Brain microvascular endothelial cell (primary cell): ENCODE results near the gene UTP25.

Experiments used
- DNase-seq: peaks from one replicate; pipeline ENCODE4 v3.0.0-alpha.2; 2020
- H3K27ac ChIP-seq: fragments of 250-450 bp; sonication (Bioruptor Pico); 2 replicates; pipeline ENCODE4 v1.5.1; 2020; ENCODE audit warnings: mild to moderate bottlenecking, moderate library complexity
- H3K27me3 ChIP-seq: fragments of 250-450 bp; sonication (Bioruptor Pico); replicated peaks from 2 replicates; pipeline ENCODE4 v1.5.1; 2020; ENCODE audit warnings: mild to moderate bottlenecking
- H3K36me3 ChIP-seq: fragments of 250-450 bp; sonication (Bioruptor Pico); replicated peaks from 2 replicates; pipeline ENCODE4 v1.5.1; 2020; ENCODE audit warnings: mild to moderate bottlenecking
- H3K4me3 ChIP-seq: 2 replicates; pipeline ENCODE4 v1.5.1; 2011; ENCODE audit warnings: low read depth, mild to moderate bottlenecking, control low read depth, low read length, moderate library complexity
- in situ Hi-C: cut with HindIII; loops from 2 replicates; pipeline ENCODE4 v1.10.0; 2017; ENCODE audit warnings: low sequenced_read_pairs, low pct_ligation_motif_present
- TF ChIP-seq, protein P1 (sequence below): IDR thresholded peaks from 2 replicates; pipeline ENCODE4 v1.5.1; 2011; ENCODE audit warnings: low read depth, mild to moderate bottlenecking, moderate library complexity, low read length, control low read depth, inconsistent platforms; ENCODE audit errors: missing control alignments

The UTP25 gene

DNA sequence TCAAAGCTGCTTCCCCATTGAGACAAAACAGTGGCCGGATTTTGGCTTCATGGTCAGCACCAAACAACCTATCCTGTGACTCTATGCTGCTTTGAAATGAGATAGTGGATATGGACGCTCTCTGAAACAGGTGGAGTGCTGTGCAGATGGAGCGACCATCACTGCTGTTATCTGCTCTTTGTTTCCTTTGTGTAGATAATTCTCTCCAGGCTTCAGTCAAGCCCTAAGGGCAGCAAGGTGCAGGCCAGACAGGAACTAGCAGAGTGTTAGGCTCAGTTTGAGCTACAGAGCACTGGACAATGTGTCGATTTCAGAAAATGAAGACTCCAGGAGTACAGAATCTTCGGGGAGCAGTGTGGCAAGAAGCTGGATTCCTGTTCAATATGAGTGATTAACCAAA lies 17.0 kb upstream of the UTP25 start:
- H3K27me3 ChIP-seq, result no peaks in the 10 kb centered on the region

DNA sequence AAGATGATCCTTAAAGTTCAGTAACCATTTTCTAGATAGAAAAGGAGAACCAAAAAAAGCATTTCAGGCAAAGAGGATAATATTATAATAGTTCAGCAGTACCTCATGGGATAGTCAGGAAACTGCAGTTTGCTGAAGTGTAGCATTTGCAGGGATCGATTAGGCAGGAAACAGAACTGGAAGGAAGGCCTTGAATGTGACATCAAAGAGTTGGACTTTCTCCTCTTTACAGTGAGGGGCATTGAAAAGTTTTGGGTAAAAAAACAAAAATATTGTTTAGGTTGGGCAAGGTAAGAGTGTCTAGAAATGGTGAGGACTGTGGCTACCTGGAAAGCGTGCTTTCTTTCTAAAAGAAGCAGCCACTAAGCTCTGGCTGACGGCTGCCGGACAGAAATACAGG lies 13.9 kb upstream of the UTP25 start:
- DNase-seq, result no peak
- in situ Hi-C loops, result no loop called here
- TF ChIP-seq, protein P1, sequence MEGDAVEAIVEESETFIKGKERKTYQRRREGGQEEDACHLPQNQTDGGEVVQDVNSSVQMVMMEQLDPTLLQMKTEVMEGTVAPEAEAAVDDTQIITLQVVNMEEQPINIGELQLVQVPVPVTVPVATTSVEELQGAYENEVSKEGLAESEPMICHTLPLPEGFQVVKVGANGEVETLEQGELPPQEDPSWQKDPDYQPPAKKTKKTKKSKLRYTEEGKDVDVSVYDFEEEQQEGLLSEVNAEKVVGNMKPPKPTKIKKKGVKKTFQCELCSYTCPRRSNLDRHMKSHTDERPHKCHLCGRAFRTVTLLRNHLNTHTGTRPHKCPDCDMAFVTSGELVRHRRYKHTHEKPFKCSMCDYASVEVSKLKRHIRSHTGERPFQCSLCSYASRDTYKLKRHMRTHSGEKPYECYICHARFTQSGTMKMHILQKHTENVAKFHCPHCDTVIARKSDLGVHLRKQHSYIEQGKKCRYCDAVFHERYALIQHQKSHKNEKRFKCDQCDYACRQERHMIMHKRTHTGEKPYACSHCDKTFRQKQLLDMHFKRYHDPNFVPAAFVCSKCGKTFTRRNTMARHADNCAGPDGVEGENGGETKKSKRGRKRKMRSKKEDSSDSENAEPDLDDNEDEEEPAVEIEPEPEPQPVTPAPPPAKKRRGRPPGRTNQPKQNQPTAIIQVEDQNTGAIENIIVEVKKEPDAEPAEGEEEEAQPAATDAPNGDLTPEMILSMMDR, result no peak
- H3K4me3 ChIP-seq, result no peak overlapping the region
- H3K27me3 ChIP-seq, result no peaks in the 10 kb centered on the region
- no peaks in the 10 kb centered on the region for H3K36me3 ChIP-seq
- H3K27ac ChIP-seq, result no peak overlapping the region

More for the DNA sequence above, 17.0 kb upstream of the UTP25 start:
- no peak overlapping the region for H3K27ac ChIP-seq
- DNase-seq, result no peak
- no peaks in the 10 kb centered on the region for H3K36me3 ChIP-seq
- no peak overlapping the region for H3K4me3 ChIP-seq
- TF ChIP-seq, protein P1, result no peak
- in situ Hi-C loops, result no loop called here

DNA sequence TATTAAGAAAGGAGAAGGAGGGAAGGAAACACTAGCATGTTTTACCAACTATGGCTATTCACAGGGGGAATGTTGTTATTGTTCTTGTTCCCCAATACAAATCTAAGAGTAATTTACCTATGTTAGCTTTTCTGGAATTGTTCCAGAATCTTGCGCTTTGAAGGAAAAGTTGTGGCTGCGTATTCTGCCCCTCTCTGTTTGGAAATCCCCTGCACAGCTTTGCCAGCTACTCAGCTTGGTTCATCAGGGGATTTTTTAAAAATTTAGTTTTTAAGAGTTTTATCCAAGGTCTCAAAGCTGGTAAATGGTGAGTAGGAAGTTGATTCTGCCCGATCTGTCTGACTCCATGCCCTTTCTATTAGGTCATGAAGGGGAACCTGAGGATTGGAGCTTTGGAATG lies 12.3 kb upstream of the UTP25 start:
- Histone ChIP-seq H3K27me3 (no peaks in the 10 kb centered on the region), H3K27ac (no peak overlapping the region), H3K36me3 (no peaks in the 10 kb centered on the region), H3K4me3 (no peak overlapping the region)
- DNase-seq, result no peak
- in situ Hi-C loops, result no loop called here
- TF ChIP-seq, protein P1, result no peak

DNA sequence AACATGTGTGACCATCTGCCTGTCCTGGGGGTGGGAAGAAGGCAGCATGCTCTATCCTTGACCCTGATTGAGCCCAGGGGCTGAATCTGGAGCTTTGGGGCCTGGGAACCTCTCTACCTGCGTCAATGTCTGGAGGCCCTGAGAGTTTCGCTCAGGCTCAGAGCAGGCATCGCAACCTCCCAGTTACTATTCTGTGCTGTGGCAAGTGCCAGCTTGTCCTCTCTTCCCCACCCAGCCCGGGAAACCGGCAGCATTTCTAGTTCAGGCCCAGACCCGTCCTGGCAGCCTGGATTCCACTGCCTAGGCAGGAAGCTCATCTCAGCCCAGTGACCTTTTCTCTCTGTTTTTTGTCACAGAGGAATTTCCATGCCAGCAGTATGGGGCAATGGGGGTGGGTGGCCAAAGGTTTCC lies 11.8 kb upstream of the UTP25 start:
- no peak for DNase-seq

DNA sequence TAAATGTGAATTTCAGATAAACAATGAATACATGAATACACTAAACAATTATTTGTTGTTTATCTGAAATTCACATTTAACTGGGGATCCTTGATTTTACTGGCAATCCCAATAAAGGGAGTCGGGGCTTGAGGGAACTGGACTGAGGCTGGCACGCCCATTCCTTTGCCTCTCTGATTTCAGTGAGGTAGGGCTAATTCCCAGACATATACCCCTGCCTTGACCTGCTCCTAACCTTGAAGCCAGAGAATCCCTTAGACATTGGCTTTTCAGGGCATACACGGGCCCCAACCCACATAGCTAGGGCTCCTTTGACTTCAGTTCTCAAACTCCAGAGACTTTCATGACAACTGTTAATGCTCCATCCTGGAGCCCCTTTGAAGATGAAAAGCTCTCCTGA lies 10.8 kb upstream of the UTP25 start:
- H3K27me3 ChIP-seq, result no peaks in the 10 kb centered on the region
- no peak overlapping the region for H3K4me3 ChIP-seq
- no peak for DNase-seq
- TF ChIP-seq, protein P1, result no peak
- in situ Hi-C loops, result no loop called here
- H3K36me3 ChIP-seq, result no peaks in the 10 kb centered on the region
- no peak overlapping the region for H3K27ac ChIP-seq

More for the DNA sequence above, 11.8 kb upstream of the UTP25 start:
- Histone ChIP-seq H3K27ac (no peak overlapping the region), H3K4me3 (no peak overlapping the region), H3K36me3 (no peaks in the 10 kb centered on the region), H3K27me3 (no peaks in the 10 kb centered on the region)
- TF ChIP-seq, protein P1, result no peak
- in situ Hi-C loops, result no loop called here

DNA sequence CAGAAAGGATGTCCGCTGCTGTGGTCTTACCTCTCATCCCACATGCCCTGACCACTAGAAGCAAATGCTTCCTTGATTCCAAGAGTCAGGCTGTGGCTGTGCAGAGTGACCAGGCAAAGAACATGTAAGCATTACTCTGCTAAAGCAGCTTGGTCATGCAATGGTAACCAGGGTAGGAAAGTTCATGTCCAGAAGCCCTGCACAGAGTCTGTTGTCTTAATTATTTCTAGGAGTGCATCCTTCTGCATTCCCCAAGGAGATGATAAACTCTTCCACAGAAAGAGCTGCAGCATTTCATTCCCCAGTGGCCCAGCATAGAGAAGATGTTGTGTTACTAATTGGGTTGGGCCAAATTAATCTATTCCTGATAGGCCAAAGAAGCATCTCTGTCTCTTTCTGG lies 10.1 kb upstream of the UTP25 start:
- Histone ChIP-seq H3K36me3 (no peaks in the 10 kb centered on the region), H3K27ac (no peak overlapping the region), H3K27me3 (no peaks in the 10 kb centered on the region), H3K4me3 (no peak overlapping the region)
- DNase-seq, result no peak
- in situ Hi-C loops, result no loop called here
- TF ChIP-seq, protein P1, result no peak
